ENCODE results near the gene PGBD1. TPM values are rescaled to one million over a fixed set of nuclear protein-coding genes. Genes with fewer than 3 reads are reported as not detected.

PGBD1 gene
- total and polyA plus RNA-seq, 2 of the 8 experiments (the other 6 are each of a cell fraction or from before 2014, with no cell fraction given): 2.5 to 9.2 TPM

DNA sequence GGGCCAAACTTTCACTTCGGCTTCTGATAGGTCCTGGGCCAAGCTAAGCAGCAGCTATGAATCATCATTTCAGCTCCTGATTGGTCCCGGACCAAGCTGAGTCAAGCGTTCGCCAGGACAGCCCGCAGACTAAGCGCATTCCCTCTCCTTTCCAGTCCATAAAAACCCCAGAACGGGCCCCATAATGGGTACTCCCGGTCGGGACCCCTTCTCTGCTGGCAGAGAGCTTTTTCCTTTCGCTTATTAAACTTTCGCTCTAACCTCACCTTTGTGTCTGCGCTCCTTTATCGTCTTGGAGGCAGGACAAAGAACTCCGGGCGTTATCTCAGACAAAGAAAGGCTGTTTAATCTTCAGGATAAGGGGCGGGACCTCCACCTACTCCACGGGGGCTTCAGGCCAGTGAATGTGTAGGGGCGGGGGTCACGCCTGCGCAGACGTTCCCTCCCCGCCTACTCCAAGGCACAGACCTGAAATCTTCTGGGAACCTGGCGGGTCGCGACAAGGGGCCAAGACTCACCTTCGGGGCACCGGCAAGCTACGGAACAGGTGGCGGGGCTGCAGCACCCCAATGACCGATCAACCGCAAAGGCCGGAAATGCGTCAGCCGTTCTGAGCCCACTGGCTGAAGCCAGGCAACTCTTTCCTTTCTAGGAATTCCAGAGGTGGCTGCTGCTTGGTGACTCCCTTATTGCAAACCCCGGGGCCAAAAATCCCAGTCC, 54.4 kb downstream of the PGBD1 start, which contains the start of gene ZSCAN31 (continued):
- TF ChIP-seq, protein P1, sequence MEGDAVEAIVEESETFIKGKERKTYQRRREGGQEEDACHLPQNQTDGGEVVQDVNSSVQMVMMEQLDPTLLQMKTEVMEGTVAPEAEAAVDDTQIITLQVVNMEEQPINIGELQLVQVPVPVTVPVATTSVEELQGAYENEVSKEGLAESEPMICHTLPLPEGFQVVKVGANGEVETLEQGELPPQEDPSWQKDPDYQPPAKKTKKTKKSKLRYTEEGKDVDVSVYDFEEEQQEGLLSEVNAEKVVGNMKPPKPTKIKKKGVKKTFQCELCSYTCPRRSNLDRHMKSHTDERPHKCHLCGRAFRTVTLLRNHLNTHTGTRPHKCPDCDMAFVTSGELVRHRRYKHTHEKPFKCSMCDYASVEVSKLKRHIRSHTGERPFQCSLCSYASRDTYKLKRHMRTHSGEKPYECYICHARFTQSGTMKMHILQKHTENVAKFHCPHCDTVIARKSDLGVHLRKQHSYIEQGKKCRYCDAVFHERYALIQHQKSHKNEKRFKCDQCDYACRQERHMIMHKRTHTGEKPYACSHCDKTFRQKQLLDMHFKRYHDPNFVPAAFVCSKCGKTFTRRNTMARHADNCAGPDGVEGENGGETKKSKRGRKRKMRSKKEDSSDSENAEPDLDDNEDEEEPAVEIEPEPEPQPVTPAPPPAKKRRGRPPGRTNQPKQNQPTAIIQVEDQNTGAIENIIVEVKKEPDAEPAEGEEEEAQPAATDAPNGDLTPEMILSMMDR (IDR thresholded peaks at IDR 0.05; ENCODE audit: control extremely low read depth in 1 of 3, insufficient read depth in 1 of 3, low read depth in 1 of 3, low read length in 3 of 3): no peak
- TF ChIP-seq, protein P2, sequence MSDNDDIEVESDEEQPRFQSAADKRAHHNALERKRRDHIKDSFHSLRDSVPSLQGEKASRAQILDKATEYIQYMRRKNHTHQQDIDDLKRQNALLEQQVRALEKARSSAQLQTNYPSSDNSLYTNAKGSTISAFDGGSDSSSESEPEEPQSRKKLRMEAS (IDR thresholded peaks at IDR 0.05): peak; percentile 55
- no peak for TF ChIP-seq CTBP2 (IDR thresholded peaks at IDR 0.05; ENCODE audit: borderline replicate concordance, insufficient read depth, insufficient read length, low read length)
- peak; percentile 96 for TF ChIP-seq TAF1 (IDR thresholded peaks at IDR 0.05; ENCODE audit: low read depth, low read length)
- TF ChIP-seq, protein P3, sequence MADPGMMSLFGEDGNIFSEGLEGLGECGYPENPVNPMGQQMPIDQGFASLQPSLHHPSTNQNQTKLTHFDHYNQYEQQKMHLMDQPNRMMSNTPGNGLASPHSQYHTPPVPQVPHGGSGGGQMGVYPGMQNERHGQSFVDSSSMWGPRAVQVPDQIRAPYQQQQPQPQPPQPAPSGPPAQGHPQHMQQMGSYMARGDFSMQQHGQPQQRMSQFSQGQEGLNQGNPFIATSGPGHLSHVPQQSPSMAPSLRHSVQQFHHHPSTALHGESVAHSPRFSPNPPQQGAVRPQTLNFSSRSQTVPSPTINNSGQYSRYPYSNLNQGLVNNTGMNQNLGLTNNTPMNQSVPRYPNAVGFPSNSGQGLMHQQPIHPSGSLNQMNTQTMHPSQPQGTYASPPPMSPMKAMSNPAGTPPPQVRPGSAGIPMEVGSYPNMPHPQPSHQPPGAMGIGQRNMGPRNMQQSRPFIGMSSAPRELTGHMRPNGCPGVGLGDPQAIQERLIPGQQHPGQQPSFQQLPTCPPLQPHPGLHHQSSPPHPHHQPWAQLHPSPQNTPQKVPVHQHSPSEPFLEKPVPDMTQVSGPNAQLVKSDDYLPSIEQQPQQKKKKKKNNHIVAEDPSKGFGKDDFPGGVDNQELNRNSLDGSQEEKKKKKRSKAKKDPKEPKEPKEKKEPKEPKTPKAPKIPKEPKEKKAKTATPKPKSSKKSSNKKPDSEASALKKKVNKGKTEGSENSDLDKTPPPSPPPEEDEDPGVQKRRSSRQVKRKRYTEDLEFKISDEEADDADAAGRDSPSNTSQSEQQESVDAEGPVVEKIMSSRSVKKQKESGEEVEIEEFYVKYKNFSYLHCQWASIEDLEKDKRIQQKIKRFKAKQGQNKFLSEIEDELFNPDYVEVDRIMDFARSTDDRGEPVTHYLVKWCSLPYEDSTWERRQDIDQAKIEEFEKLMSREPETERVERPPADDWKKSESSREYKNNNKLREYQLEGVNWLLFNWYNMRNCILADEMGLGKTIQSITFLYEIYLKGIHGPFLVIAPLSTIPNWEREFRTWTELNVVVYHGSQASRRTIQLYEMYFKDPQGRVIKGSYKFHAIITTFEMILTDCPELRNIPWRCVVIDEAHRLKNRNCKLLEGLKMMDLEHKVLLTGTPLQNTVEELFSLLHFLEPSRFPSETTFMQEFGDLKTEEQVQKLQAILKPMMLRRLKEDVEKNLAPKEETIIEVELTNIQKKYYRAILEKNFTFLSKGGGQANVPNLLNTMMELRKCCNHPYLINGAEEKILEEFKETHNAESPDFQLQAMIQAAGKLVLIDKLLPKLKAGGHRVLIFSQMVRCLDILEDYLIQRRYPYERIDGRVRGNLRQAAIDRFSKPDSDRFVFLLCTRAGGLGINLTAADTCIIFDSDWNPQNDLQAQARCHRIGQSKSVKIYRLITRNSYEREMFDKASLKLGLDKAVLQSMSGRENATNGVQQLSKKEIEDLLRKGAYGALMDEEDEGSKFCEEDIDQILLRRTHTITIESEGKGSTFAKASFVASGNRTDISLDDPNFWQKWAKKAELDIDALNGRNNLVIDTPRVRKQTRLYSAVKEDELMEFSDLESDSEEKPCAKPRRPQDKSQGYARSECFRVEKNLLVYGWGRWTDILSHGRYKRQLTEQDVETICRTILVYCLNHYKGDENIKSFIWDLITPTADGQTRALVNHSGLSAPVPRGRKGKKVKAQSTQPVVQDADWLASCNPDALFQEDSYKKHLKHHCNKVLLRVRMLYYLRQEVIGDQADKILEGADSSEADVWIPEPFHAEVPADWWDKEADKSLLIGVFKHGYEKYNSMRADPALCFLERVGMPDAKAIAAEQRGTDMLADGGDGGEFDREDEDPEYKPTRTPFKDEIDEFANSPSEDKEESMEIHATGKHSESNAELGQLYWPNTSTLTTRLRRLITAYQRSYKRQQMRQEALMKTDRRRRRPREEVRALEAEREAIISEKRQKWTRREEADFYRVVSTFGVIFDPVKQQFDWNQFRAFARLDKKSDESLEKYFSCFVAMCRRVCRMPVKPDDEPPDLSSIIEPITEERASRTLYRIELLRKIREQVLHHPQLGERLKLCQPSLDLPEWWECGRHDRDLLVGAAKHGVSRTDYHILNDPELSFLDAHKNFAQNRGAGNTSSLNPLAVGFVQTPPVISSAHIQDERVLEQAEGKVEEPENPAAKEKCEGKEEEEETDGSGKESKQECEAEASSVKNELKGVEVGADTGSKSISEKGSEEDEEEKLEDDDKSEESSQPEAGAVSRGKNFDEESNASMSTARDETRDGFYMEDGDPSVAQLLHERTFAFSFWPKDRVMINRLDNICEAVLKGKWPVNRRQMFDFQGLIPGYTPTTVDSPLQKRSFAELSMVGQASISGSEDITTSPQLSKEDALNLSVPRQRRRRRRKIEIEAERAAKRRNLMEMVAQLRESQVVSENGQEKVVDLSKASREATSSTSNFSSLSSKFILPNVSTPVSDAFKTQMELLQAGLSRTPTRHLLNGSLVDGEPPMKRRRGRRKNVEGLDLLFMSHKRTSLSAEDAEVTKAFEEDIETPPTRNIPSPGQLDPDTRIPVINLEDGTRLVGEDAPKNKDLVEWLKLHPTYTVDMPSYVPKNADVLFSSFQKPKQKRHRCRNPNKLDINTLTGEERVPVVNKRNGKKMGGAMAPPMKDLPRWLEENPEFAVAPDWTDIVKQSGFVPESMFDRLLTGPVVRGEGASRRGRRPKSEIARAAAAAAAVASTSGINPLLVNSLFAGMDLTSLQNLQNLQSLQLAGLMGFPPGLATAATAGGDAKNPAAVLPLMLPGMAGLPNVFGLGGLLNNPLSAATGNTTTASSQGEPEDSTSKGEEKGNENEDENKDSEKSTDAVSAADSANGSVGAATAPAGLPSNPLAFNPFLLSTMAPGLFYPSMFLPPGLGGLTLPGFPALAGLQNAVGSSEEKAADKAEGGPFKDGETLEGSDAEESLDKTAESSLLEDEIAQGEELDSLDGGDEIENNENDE (IDR thresholded peaks at IDR 0.05; ENCODE audit: insufficient replicate concordance, low read length): no peak
- no peak for TF ChIP-seq SP2 (IDR thresholded peaks at IDR 0.05; ENCODE audit: low read length)
- TF ChIP-seq SRF (IDR thresholded peaks at IDR 0.05; ENCODE audit: low read depth, low read length): no peak

All from H1 (cell line).